Transverse colon (tissue), 4 donors: Measurements from ENCODE around the gene ARHGEF38. TPM values are rescaled to one million over a fixed set of nuclear protein-coding genes. Genes with fewer than 3 reads are reported as not detected.
"Not testable (repeated sequence)": the region's sequence is repeated elsewhere in the genome, so short reads cannot be mapped to it uniquely, and the experiment has no call there.

Experiments used
- DNase-seq: peaks from one replicate; pipeline ENCODE4 v3.0.0-alpha.2; 2019
- H3K27ac ChIP-seq, 4 donors: fragments of 200-600 bp; sonication (generic); 2 replicates each; pipeline ENCODE4 v1.5.1; 2016 to 2018; ENCODE audit warnings: inconsistent platforms in 4 of 4
- H3K27me3 ChIP-seq: fragments of 200-600 bp; sonication (generic); 2 replicates; pipeline ENCODE4 v1.5.1; 2017; ENCODE audit warnings: inconsistent platforms
- H3K36me3 ChIP-seq, 4 donors: fragments of 200-600 bp; sonication (generic); 2 replicates each; pipeline ENCODE4 v1.5.1; 2017 to 2019; ENCODE audit warnings: inconsistent platforms in 4 of 4
- H3K4me1 ChIP-seq, 4 donors: fragments of 200-600 bp; sonication (generic); 2 replicates each; pipeline ENCODE4 v1.5.1; 2017 to 2020; ENCODE audit warnings: inconsistent platforms in 4 of 4
- H3K4me3 ChIP-seq, 4 donors: fragments of 200-600 bp; sonication (generic); 1 replicate in 1 of 4; 2 replicates in 3 of 4; pipeline versions ENCODE4 v1.5.1 to v1.6.1; 2017 to 2019; ENCODE audit warnings: inconsistent platforms in 4 of 4
- H3K9me3 ChIP-seq, 2 donors: fragments of 200-600 bp; sonication (generic); 2 replicates each; pipeline ENCODE4 v1.5.1; 2017 to 2019; ENCODE audit warnings: inconsistent platforms in 2 of 2
- CTCF ChIP-seq, 5 experiments: fragments of 200-600 bp in 3 of 5; fragments of 450-650 bp in 2 of 5; sonication (generic) in 3 of 5; IDR thresholded peaks; 1 replicate in 2 of 5; 2 replicates in 3 of 5; pipeline ENCODE4 v1.5.1; 2016 to 2017; ENCODE audit warnings: antibody characterized with exemption in 5 of 5, inconsistent platforms in 3 of 5, mild to moderate bottlenecking in 2 of 5, moderate library complexity in 1 of 5
- EP300 ChIP-seq: sonication (generic); formaldehyde crosslinking; IDR thresholded peaks from one replicate; pipeline ENCODE4 v1.6.1; 2017; ENCODE audit warnings: antibody characterized with exemption, low read depth
- POLR2A ChIP-seq: fragments of 450-650 bp; IDR thresholded peaks from one replicate; pipeline ENCODE4 v1.6.1; 2016; ENCODE audit warnings: antibody characterized with exemption, mild to moderate bottlenecking, moderate library complexity
- POLR2AphosphoS5 ChIP-seq, 3 donors: sonication (generic); formaldehyde crosslinking; IDR thresholded peaks; one replicate each; pipeline ENCODE4 v1.6.1; 2016; ENCODE audit warnings: antibody characterized with exemption in 3 of 3
- WGBS, 2 donors: methylation state at CpG; one replicate each; pipeline ENCODE4 v1.1.5; 2018; ENCODE audit warnings: low coverage in 1 of 2; 5-methylcytosine and 5-hydroxymethylcytosine counted together
- in situ Hi-C, 4 donors: fragments of 200-750 bp; cut with MboI; loops; one replicate each; pipeline versions ENCODE4 v1.15.0 to v1.15.1; 2017; ENCODE audit warnings: low sequenced_read_pairs in 3 of 4, low pct_ligation_motif_present in 1 of 4, low pct_unique_long_range_greater_than_20kb in 1 of 4
- intact Hi-C: fragments of 100-400 bp; cut with DNase I; formaldehyde crosslinking; loops from one replicate; pipeline ENCODE4 v1.15.1; 2023; ENCODE audit warnings: low total_unique reads
- total RNA-seq, 4 donors: library from RNA; depleted of rRNA; stranded (reverse); fragments of >200 nt; gene quantifications; one replicate each; pipeline ENCODE4 v1.1.0, GENCODE V29; 2016

The ARHGEF38 gene
- total RNA-seq, 4 donors from 2014 or later: 2.6 to 18.1 (median 15.6) TPM

DNA sequence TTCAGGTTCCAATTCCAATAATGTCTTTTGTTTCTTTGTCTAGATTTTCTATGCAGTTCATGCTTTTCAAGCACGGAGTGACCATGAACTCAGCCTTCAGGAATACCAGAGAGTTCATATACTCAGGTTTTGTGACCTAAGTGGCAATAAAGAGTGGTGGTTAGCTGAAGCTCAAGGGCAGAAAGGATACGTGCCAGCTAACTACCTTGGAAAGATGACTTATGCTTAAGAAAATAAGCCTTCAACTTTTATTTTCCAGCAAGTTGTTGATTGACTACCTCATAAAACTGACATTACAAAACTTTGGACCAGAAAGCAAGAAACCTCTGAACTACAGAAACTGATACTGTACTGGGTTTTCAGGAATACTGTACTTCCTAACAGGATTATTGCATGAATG is 125.3 kb downstream of the ARHGEF38 start:
- peaks cover 0 to 26% (median 2%) of the 10 kb centered on the region in 4 donors for H3K4me1 ChIP-seq
- H3K9me3 ChIP-seq: no peaks in the 10 kb centered on the region
- intact Hi-C loops: no loop called here
- in situ Hi-C loops: no loop called here
- no peak overlapping the region for H3K4me3 ChIP-seq
- no peak for DNase-seq
- no peak for TF ChIP-seq POLR2AphosphoS5 (IDR thresholded peaks at IDR 0.05)
- no peak for TF ChIP-seq POLR2A
- TF ChIP-seq CTCF (IDR thresholded peaks at IDR 0.05): no peak
- no peak for TF ChIP-seq EP300
- peaks cover 0 to 12% (median 0%) of the 10 kb centered on the region in 4 donors for H3K36me3 ChIP-seq
- H3K27ac ChIP-seq: peak overlapping the region; percentile 10 to 38 (median 22)
- 43 to 50% methylated on average over 2 of the region's 2 CpGs for WGBS, 2 donors
- no peaks in the 10 kb centered on the region for H3K27me3 ChIP-seq

GRCh38 chr4:105679186-105679585 is 126.8 kb downstream of the ARHGEF38 start:
- in situ Hi-C loops: no loop called here
- H3K27ac ChIP-seq: peak overlapping the region; percentile 8 to 49 (median 36)
- intact Hi-C loops: no loop called here
- TF ChIP-seq POLR2A (no peak), POLR2AphosphoS5 (IDR thresholded peaks at IDR 0.05) (no peak), CTCF (IDR thresholded peaks at IDR 0.05) (no peak), EP300 (no peak)
- peaks cover 0 to 16% (median 0%) of the 10 kb centered on the region in 4 donors for H3K36me3 ChIP-seq
- no peaks in the 10 kb centered on the region for H3K9me3 ChIP-seq
- H3K4me1 ChIP-seq: peaks cover 0 to 29% (median 2%) of the 10 kb centered on the region in 4 donors
- no peak overlapping the region for H3K4me3 ChIP-seq
- no peaks in the 10 kb centered on the region for H3K27me3 ChIP-seq
- peak; percentile 14 for DNase-seq
- WGBS, 2 donors: 29 to 54% methylated on average over 1 to 2 of the region's 2 CpGs

GRCh38 chr4:105683038-105683437 is 130.6 kb downstream of the ARHGEF38 start:
- intact Hi-C loops (no loop called here), in situ Hi-C loops (no loop called here)
- H3K4me1 ChIP-seq: peaks cover 0 to 21% (median 2%) of the 10 kb centered on the region in 4 donors
- H3K36me3 ChIP-seq: peaks cover 0 to 40% (median 6%) of the 10 kb centered on the region in 4 donors
- peak; percentile 76 for DNase-seq
- no peaks in the 10 kb centered on the region for H3K27me3 ChIP-seq
- H3K4me3 ChIP-seq: no peak overlapping the region
- TF ChIP-seq POLR2AphosphoS5 (IDR thresholded peaks at IDR 0.05) (no peak), CTCF (IDR thresholded peaks at IDR 0.05) (no peak), EP300 (no peak), POLR2A (no peak)
- WGBS, 2 donors: 54 to 60% methylated on average over 4 of the region's 4 CpGs
- H3K9me3 ChIP-seq: no peaks in the 10 kb centered on the region
- peak overlapping the region in 1 of 4 donors; percentile 13 for H3K27ac ChIP-seq

- Histone ChIP-seq H3K36me3 (peaks cover 0 to 60% (median 11%) of the 10 kb centered on the region in 4 donors), H3K9me3 (no peaks in the 10 kb centered on the region), H3K27ac (no peak overlapping the region), H3K4me1 (peaks cover 0 to 3% (median 0%) of the 10 kb centered on the region in 4 donors), H3K4me3 (no peak overlapping the region), H3K27me3 (no peaks in the 10 kb centered on the region)
- intact Hi-C loops: no loop called here
- 86 to 93% methylated on average over 2 of the region's 2 CpGs for WGBS, 2 donors
- no peak for DNase-seq
- in situ Hi-C loops: no loop called here
- no peak for TF ChIP-seq CTCF (IDR thresholded peaks at IDR 0.05)
- TF ChIP-seq EP300: no peak
- no peak for TF ChIP-seq POLR2AphosphoS5 (IDR thresholded peaks at IDR 0.05)
- TF ChIP-seq POLR2A: no peak
These were observed 134.2 kb downstream of the ARHGEF38 start for GRCh38 chr4:105686571-105686970.

DNA sequence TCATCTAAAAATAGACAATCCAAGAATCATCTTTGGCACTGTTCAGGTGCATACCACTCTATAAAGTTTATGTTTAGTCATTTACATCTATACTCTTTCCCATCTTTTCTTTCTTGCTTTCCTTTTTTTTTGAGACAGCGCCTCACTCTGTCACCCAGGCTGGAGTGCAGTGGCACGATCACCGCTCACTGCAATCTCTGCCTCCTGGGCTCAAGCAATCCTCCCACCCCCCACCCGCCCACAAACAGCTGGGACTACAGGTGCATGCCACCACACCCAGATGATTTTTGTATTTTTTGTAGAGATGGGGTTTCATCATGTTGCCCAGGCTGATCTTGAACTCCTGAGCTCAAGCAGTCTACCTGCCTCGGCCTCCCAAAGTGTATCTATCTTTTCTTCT is 142.4 kb downstream of the ARHGEF38 start:
- WGBS, 2 donors: 96 to 100% methylated on average over 5 of the region's 5 CpGs
- H3K9me3 ChIP-seq, in situ Hi-C loops, H3K27ac ChIP-seq, intact Hi-C loops, H3K4me3 ChIP-seq, DNase-seq, H3K4me1 ChIP-seq, H3K27me3 ChIP-seq: not testable (repeated sequence)
- peaks cover 0 to 34% (median 11%) of the 10 kb centered on the region in 4 donors for H3K36me3 ChIP-seq

DNA sequence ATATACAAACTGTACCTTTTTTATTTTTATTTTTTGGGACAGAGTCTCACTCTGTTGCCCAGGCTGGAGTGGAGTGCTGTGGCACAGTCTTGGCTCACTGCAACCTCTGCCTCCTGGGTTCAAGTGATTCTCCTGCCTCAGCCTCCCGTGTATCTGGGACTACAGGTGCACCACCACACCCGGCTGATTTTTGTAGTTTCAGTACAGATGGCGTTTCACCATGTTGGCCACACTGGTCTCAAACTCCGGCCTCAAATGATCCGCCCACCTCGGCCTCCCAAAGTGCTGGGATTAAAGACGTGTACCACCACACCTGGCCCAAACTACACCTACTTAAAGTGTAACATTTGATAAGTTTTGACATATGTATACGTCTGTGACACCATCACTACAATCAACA is 143.4 kb downstream of the ARHGEF38 start:
- WGBS, 2 donors: 80 to 92% methylated on average over 5 to 8 of the region's 8 CpGs
- in situ Hi-C loops, DNase-seq, H3K27ac ChIP-seq, H3K4me1 ChIP-seq, H3K4me3 ChIP-seq, intact Hi-C loops, H3K9me3 ChIP-seq, H3K27me3 ChIP-seq: not testable (repeated sequence)
- H3K36me3 ChIP-seq: peaks cover 0 to 30% (median 10%) of the 10 kb centered on the region in 4 donors
